AG04450 (cell line): ENCODE data around the gene TNXB. TPM values are rescaled to one million over a fixed set of nuclear protein-coding genes. Genes with fewer than 3 reads are reported as not detected.

Experiments
- CTCF ChIA-PET: fragments of 300-600, 350-600 bp; formaldehyde crosslinking; extraction: SDS; loops from one replicate; lab custom pipeline; 2022; ENCODE audit warnings: antibody characterized with exemption, inconsistent platforms; lab: Charles Lee
- POLR2A ChIA-PET: fragments of 350-600 bp; formaldehyde crosslinking; extraction: SDS; loops from one replicate; lab custom pipeline; 2021; ENCODE audit warnings: antibody characterized with exemption, inconsistent platforms; lab: Yijun Ruan, JAX
- DNase-seq: peaks from one replicate; pipeline ENCODE4 v3.0.0-alpha.2; 2011; ENCODE audit warnings: low read depth, low spot score
- H3K27ac ChIP-seq: one replicate; pipeline ENCODE4 v1.5.1; 2012; ENCODE audit warnings: low read depth, low read length, control low read depth
- H3K27me3 ChIP-seq: one replicate; pipeline ENCODE4 v1.6.0; 2012; ENCODE audit warnings: low read length; ENCODE audit not compliant: control insufficient read depth, insufficient read depth
- H3K4me3 ChIP-seq: 2 replicates; pipeline ENCODE4 v1.5.1; 2011; ENCODE audit warnings: mild to moderate bottlenecking, low read depth, low read length, control low read depth
- H3K9me3 ChIP-seq: 2 replicates; pipeline ENCODE4 v1.5.1; 2012; ENCODE audit warnings: low read length; ENCODE audit not compliant: control insufficient read depth, insufficient read depth
- polyA plus RNA-seq: library from polyadenylated mRNA; depleted of rRNA; stranded (reverse); fragments of >200 nt; gene quantifications from 2 replicates; pipeline ENCODE4 v1.2.3, GENCODE V29; 2011
- TF ChIP-seq, protein P1 (sequence below): IDR thresholded peaks from 2 replicates; pipeline ENCODE4 v1.5.1; 2011; ENCODE audit warnings: low read depth, low read length, control low read depth, inconsistent platforms

The TNXB gene
- polyA plus RNA-seq, 1 experiment: 0.35 TPM

DNA sequence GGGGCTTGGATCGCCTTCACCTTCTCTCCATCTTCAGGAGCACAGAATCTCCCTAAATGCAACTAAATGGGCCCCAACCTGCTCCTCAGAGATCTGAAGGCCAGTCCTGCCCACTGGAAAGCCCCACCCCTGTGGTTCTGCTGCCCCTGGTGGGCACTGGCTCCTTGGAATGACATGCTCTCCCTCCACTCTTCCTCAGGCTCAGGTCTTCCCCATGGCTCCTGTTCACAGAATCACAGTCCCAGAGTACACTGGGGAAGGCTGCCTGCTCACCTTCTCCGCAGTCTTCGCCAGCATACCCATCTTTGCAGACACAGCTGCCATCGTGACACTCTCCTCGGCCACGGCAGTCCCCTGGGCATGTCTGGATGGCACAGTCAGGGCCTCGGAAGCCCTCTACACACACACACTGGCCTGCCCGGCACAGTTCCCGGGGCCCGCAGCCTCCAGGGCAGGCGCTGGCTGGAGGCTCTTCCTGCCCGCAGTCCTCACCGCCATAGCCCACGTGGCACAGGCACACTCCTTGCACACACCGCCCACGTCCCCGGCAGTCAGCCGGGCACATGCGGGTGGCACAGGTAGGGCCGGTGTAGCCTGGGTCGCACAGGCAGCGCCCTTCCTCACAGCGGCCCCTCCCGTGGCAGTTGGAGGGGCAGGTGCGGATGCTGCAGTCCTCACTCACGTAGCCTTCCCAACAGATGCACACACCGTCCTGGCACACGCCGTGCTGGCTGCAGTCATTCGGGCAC is 13.6 kb downstream of the TNXB start:
- CTCF ChIA-PET: interaction anchor here (2.9 kb wide), 1 partner anchor 23 kb away, joined by 11 read pairs; no protein-coding TSS in a partner anchor
- no peak for DNase-seq
- no peak overlapping the region for H3K27ac ChIP-seq
- H3K4me3 ChIP-seq: no peak overlapping the region
- no peaks in the 10 kb centered on the region; the same call in 1 of the 2 replicates for H3K9me3 ChIP-seq
- peaks cover 61% of the 10 kb centered on the region for H3K27me3 ChIP-seq
- POLR2A ChIA-PET: no interaction called here
- TF ChIP-seq, protein P1, sequence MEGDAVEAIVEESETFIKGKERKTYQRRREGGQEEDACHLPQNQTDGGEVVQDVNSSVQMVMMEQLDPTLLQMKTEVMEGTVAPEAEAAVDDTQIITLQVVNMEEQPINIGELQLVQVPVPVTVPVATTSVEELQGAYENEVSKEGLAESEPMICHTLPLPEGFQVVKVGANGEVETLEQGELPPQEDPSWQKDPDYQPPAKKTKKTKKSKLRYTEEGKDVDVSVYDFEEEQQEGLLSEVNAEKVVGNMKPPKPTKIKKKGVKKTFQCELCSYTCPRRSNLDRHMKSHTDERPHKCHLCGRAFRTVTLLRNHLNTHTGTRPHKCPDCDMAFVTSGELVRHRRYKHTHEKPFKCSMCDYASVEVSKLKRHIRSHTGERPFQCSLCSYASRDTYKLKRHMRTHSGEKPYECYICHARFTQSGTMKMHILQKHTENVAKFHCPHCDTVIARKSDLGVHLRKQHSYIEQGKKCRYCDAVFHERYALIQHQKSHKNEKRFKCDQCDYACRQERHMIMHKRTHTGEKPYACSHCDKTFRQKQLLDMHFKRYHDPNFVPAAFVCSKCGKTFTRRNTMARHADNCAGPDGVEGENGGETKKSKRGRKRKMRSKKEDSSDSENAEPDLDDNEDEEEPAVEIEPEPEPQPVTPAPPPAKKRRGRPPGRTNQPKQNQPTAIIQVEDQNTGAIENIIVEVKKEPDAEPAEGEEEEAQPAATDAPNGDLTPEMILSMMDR: 0 out of 2 replicates have a peak, but pooled peaks have one; percentile 12

DNA sequence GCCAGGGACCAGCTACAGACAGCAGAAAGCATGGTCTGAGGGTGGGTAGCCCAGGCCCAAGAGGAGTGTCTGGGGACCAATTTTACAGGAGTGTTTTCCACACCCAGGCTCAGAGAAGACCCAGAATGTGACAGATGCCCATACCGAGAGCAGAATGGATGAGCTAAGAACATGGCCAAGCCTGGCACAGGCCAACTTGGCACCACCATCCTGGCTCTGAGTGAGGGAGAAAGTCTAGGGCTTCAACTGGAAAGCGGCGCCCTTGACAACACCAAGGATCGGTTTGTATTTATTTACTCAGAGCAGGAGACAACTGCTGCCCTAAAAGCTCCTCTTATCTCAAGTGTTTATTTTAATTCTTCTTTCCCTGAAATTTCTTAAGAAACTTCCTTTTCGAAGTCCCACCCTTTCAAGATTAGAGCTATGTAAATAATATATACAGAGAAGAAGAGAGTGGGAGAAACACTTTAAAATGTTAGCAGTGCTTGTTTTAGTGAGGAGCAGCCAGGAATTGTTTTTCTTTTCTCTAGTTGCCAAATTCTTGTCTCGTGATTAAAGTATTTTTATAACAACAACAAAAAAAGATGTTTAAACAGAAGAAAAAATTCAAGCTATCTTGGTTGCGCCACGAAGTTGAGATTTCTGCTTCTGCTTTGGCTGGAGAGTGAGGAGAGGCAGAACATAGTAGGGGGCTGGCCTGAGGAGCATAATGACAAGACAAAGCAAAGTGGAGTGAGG is 16.2 kb downstream of the TNXB start:
- Histone ChIP-seq H3K4me3 (no peak overlapping the region), H3K27me3 (peaks cover 69% of the 10 kb centered on the region), H3K27ac (peak overlapping the region; percentile 80), H3K9me3 (no peaks in the 10 kb centered on the region; the same call in 1 of the 2 replicates)
- POLR2A ChIA-PET: interaction anchor here (0.5 to 1.9 kb wide), 13 partner anchors 10 to 879 kb away, joined by 3 to 16 read pairs (median 4); partner anchors contain the start of genes ATF6B and TNXB
- CTCF ChIA-PET: interaction anchor here (0.7 to 2.9 kb wide), 4 partner anchors 10 to 262 kb away, joined by 3 to 11 read pairs (median 3); no protein-coding TSS in a partner anchor
- peak; percentile 74 for DNase-seq
- TF ChIP-seq, protein P1: no peak

DNA sequence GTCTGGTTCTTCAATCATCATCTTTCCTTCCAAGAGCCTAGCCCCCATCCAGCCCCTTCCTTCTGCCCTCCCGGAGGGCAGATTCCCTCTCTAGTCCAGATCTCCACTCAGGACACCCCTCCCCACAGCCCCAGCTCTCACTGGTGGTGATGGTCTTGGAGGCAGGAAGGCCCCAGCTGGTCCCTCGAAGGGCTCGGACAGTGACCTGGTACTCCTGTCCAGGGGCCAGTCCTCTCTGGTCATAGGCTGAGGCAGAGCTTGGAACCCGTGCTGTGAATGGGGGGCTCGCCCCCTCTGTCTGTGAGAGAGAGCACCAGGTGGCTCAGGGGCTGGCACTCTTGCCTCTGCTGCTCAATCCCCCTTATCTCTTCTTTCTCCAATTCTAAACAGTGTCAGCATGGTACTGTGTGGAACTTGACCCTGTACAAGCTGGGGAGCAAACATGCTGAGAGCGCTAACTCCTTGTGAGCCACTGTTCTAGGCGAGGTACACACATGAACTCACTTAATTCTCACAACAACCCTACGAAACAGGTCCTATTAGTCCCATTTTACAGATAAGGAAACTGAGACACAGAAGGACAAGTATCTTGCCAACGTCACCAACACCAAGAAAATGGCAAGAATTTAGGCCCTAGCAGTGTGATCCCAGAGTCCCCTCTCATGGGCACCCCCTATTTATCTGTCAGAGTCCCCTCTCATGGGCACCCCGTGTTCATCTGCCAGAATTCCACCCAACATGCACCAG is 19.9 kb downstream of the TNXB start:
- Histone ChIP-seq H3K27ac (no peak overlapping the region), H3K27me3 (peaks cover 57% of the 10 kb centered on the region), H3K4me3 (no peak overlapping the region), H3K9me3 (no peaks in the 10 kb centered on the region; the same call in 1 of the 2 replicates)
- CTCF ChIA-PET: interaction anchor here (1.5 to 2.7 kb wide), 2 partner anchors 30 to 41 kb away, joined by 3 to 8 read pairs; no protein-coding TSS in a partner anchor
- POLR2A ChIA-PET: no interaction called here
- TF ChIP-seq, protein P1: no peak
- DNase-seq: no peak

DNA sequence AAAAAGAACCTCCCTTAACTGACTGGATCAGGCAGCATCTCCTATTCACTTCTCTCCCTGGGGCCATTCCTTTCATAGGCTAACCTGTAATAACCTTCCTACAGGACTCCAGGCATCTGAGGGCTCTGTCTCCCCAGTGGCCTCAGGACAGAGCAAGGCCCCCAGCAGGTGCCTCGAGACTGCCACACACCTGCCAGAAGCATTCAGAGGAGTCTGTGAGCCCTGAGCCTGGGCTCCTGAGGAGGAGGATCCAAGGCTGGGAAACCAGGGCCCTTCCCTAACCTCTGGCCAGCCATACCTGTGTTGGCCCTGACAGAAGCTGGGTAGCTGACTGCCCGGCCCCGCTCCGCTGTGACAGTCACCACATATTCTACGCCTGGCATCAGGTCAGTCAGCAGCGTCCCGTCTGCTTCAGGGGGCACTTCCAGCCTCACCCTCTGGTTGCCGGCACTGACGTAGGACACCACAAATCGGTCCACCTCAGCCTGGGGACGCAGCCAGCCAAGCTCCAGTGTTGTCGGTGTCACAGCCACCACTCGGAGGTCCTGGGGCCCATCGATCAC is 20.6 kb downstream of the TNXB start:
- peaks cover 64% of the 10 kb centered on the region for H3K27me3 ChIP-seq
- ChIA-PET CTCF (interaction anchor here (1.2 to 2.7 kb wide), 2 partner anchors 26 to 30 kb away, joined by 8 to 9 read pairs; no protein-coding TSS in a partner anchor), POLR2A (no interaction called here)
- no peaks in the 10 kb centered on the region; the same call in 1 of the 2 replicates for H3K9me3 ChIP-seq
- H3K27ac ChIP-seq: no peak overlapping the region
- TF ChIP-seq, protein P1: no peak
- DNase-seq: no peak
- no peak overlapping the region for H3K4me3 ChIP-seq
